GM18502 (cell line): ENCODE measurements around the gene SCNM1.
A peak's percentile ranks its signal among the peaks of the same experiment; 100 is the strongest.
"Not testable (repeated sequence)": the region's sequence is repeated elsewhere in the genome, so short reads cannot be mapped to it uniquely, and the experiment has no call there.

Experiments used
- ATAC-seq: cut with Tn5 transposase; IDR thresholded peaks from one replicate; pipeline ENCODE4 v1.9.1; 2021; ENCODE audit warnings: mild to moderate bottlenecking; ENCODE audit not compliant: unreplicated experiment, poor library complexity

Gene SCNM1

DNA sequence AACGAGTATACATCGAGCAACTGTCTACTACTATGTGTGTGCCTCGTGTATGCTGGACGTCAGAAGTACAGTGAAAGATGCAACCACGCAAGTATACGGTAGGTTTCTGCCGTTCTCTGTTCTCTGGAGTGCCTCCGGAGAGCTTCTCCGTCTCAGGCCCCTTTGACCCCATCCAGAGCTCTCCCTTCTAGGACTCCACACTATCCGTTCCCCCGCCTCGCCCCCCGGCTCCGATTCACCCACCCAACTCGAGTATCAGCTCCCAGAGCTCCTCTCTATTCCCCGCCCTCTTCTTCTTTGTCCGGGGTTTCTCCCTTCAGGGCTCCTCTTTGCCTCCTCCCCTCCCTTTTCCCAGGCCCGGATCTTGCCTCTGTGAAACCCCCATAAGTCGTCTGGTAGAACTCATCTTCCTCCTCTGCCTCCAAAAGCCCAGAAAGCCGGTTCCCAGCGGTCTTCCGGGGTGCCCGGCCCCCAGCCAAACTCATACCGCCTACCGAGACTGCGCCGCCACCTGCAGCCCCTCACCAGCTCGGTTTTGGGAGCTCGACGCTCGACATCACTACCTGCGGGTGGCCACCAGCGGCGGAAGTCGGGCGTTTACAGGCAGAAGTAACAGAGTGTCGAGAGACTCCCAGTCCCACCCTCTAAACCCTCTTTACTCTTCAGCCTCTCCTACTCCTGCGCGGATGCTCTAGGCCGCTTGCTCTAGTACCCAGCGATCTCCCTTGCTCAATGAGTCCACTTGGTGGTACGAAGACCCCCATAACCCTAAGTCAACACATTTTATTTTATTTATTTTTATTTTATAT lies 23.9 kb downstream of the SCNM1 start, which contains the start of gene VPS72:
TSS of gene VPS72 (minus strand) at position 561 of the 809 bp plus-strand sequence. CDS start at position 485, 76 bp downstream.
- ATAC-seq: peak; percentile 89

DNA sequence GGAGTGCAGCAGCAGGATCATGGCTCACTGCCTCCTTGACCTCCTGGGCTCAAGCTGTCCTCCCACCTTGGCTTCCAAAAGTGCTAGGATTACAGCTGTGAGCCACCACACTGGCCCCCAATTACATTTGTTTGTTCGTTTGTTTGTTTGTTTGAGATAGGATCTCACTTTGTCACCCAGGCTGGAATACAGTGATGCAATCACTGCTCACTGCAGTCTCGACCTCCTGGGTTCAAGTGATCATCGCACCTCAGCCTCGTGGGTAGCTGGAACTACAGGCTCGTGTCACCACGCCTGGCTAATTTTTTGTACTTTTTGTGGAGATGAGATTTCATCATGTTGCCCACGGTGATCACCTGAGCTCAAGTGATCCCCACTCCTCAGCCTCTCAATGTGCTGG lies 26.1 kb downstream of the SCNM1 start:
- no peak for ATAC-seq

DNA sequence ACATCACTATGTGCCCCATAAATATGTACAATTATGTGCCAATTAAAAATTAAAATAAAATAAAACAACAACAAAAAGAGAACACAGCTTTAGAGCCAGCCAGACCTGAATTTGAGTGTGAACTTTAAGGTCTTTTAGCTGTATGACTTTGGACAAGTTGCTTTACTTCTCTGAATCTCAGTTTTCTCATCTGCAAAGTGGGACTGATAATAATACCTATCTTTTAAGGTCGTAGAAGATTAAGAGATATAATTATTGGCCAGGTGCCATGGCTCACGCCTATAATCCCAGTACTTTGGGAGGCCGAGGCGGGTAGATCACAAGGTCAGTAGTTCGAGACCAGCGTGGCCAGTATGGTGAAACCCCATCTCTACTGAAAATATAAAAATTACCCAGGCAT lies 27.4 kb downstream of the SCNM1 start:
- ATAC-seq: no peak

DNA sequence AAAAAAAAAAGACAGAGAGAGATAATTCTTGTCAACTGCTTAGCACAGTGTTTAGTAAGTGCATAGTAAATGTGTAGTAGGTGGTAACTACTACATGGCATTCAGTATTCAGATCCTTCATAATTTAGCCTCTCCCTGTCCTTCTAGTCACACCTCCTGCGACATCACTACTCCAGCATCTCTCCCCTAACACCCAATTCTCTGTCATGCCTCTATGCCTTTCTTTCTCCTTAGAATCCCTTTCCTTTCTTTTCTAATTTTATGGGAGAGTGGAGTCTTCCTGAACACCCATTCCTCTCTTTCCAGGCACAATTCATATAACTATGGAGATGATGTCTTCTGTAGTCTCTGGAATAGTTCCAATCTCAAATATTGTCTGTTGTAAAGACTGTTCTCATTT lies 27.9 kb downstream of the SCNM1 start:
- ATAC-seq: no peak

DNA sequence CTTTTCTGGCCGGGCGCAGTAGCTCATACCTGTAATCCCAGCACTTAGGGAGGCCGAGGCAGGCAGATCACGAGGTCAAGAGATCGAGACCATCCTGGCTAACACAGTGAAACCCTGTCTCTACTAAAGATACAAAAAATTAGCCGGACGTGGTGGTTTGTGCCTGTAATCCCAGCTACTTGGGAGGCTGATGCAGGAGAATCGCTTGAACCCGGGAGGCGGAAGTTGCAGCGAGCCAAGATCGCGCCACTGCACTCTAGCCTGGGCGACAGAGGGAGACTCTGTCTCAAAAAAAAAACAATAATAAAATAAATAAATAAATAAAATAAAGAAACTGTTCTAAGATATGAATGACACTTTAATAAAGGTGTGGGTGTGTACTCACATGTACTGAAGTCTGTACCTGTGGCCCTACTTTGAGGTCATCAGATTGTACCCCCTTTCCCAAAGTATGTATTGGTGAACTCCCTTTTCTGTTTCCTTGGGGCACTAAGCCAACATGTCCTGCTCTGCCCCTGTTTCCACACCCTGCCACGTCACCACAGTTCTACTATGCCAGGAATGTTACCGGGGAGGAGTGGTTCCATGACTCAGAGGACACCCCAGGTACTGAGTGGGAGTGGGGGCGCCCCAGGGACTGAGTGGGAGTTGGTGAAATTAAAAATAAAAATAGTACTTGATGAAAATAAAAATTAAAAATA lies 29.1 kb downstream of the SCNM1 start:
- ATAC-seq: not testable (repeated sequence)

DNA sequence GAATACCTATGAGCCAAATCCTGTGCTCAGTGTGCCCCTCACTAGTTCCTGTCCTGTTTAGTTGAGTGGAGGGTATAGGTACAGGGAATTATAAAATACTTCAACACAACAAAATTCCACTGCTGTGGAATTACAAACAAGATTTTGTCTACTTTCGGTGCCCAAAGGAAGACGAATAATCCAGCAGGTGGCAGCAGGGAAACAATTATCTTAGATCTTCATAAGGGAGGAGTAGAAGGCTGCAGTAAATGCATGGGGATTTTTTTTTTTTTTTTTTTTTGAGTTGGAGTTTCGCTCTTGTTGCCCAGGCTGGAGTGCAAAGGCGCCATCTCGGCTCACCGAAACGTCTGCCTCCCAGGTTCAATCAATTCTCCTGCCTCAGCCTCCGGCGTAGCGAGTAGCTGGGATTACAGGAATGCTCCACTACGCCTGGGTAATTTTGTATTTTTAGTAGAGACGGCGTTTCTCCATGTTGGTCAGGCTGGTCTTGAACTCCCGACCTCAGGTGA lies 30.4 kb downstream of the SCNM1 start:
- ATAC-seq: no peak

DNA sequence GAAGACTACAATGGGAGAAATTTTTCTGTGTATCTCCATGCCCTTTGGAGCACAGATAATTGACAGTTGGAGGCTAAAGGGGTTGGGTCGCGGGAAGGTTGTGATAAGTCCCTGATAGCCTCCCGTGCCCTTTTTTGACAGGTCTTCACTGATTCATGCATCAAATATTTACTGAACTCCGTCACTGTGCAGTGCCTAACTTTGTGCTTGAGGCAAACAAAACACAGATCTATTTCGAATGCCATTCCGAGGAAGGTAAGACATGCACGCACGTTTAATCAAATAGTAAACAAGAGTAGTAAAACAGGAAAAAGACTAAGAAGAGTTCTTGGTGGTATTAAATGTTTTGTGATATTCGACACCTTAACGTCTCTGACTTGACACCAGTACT lies 31.9 kb downstream of the SCNM1 start:
- ATAC-seq: no peak

DNA sequence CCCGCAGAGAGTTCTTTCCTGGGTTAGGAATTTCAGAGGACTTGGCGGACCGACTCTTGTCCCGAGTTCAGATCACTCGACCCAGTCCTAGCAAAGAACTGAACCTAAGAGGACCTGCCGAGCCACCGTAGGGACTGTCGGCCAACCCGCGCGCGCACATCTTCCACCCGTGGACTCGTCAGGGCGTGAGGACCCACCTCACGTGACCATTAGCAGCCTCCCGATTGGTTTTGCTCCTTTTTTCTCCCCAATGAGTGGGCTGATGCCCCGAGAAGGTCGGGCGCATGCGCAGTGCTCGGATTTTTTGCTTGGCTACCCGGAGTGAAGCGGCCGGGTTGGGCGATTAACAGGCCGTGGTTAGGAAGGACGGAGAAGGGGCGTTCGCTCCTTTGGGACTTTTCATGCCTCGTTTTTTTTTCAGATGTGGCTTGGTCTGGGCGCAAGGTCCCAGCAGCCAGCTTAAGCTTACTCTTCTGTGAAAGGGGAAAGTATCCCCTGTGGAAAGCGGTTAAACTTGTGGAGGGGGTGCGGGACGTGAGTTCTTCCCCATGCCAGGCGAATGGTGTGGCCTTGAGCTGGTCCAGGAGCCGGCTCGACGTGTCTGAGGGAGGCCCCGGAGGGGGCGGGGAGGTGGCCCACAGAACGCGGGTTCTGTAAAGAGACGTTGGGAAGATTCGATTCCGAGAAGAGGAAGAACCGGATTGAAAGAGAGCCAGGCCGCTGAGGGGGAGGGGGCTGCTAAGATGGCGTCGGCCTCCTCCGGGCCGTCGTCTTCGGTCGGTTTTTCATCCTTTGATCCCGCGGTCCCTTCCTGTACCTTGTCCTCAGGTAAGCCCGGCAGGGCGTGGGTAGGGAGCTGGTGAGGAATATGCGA lies 32.5 kb downstream of the SCNM1 start, which contains the start of gene PIP5K1A:
TSS of gene PIP5K1A (plus strand) at position 299 of the 874 bp plus-strand sequence. CDS start at position 744, 445 bp downstream.
- peak; percentile 88 for ATAC-seq

DNA sequence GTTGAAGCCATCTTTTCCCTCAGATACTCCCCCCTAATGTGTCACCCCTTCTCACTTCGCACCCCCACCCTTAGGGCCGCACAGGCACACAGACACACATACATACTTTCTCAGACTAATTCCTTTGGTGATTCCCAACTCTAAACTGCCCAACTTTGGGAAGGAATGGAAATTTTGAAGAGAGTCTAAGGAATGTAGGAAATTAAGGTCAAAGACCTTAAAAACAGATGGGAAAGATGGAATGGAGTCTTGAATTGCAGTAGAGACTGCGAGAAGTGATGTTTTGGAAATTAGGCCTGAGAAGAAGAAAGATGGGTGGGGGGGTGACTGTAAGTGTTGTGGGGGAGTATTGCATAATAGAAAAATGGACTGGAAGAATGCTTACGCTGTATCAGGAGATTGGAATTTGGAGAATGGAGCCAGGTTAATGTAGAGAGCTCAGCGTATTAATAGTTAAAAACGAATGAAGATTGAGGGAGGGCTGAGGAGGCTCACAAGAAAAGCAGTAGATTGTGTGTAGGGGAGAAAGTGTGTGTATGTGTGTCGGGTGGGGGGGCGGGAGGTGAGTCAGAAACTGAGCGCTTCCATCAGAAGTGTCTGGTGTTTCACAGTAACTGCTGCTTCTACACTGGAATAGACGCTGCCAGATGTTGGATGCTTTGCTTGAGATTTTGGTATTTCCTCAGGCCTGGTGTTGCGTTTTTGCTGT lies 34.1 kb downstream of the SCNM1 start:
- no peak for ATAC-seq

DNA sequence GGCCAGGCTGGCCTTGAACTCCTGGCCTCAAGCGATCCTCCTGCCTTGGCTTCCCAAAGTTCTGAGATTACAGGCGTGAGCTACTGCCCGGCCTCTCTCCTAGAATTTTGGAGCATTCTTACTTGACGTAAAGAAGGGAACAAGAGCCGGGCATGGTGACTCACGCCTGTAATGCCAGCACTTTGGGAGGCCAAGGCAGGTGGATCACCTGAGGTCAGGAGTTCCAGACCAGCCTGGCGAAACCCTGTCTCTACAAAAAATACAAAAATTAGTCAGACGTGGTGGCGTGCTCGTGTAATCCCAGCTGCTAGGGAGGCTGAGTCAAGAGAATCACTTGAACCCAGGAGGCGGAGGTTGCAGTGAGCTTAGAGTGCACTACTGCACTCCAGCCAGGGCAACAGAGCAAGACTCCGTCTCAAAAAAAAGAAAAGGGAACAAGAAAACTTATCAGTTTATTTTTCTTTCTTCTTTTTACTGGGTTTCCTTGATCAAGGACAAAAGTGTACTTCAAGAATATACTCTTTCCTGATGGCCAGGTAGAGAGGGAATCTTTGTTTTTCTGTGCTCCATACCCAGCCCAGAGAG lies 39.5 kb downstream of the SCNM1 start:
- not testable (repeated sequence) for ATAC-seq

DNA sequence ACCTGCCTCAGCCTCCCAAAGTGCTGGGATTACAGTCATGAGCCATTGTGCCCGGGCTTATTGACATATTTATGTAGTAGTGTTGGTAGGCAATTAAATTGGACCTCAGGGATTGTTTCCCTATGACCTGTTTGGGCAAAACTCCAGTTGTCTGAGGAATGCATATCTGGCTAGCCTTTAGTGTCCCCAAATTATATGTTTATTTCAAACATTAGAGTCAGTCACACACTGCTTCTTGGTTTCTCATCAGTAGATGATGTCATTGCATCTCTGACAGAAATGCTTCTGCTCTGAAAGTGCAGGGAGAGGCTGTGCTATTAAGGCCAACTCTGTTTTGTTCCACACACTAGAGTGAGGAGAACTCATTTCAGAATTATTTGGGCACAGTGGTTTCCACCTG lies 44.9 kb downstream of the SCNM1 start:
- ATAC-seq: no peak

DNA sequence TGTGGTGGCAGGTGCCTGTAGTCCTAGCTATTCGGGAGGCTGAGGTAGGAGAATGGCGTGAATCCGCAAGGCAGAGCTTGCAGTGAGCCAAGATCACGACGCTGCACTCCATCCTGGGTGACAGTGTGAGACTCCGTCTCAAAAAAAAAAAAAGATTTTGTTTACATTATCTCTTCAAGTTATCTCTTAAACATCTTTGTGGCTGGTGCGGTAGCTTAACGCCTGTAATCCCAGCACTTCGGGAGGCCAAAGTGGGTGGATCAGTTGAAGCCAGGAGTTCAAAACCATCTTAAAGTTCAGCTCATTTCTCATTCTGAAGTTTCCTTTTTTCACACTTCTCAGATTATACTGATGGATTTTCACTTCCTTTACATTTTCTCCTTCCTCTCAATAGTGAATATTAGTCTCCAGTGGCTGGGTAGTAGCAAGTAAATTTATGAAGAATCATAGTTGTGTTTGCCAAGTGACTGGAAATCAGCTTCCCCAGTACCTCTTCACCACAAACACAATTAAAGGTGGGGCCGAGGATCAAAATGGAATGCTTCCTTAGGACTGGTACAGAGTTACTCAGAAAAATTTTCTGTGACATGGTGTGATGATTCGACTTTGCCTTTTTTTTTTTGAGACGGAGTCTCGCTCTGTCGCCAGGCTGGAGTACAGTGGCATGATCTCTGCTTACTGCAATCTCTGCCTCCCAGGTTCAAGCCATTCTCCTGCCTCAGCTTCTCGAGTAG lies 46.2 kb downstream of the SCNM1 start:
- no peak for ATAC-seq

DNA sequence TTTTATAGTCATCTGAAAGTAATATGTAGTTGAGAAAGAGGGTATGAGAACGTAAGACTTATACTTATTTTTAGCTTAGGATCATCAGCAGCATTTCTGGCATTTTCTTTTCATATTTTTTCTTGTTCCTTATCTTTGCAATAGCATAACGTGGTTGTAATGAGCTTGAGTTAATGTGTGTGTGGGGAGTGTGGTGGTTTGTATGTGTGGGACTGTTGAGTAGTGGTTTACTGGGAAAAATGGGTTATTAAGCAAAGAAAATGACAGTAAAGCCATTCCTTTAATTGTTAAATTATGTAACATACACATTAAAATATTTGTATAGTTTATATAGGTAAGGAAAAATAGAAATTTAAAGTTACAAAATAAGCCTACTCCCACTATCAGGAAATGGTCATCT lies 47.6 kb downstream of the SCNM1 start:
- ATAC-seq: no peak
